Amygdala (tissue), 56 donors: ENCODE results near the gene UBQLN1.
"Not testable (repeated sequence)": the region's sequence is repeated elsewhere in the genome, so short reads cannot be mapped to it uniquely, and the experiment has no call there.

Experiments used
- DNase-seq, 56 donors: peaks; one replicate each; lab custom pipeline; 2025; lab: John Stamatoyannopoulos, UW

Gene UBQLN1

GRCh38 chr9:83707768-83708514 lies at the start of gene UBQLN1:
UBQLN1 (minus strand) TSS chr9:83707958; CDS start chr9:83707679, 279 bp downstream.
- peak; percentile 64 to 98 (median 87) for DNase-seq

- no peak for DNase-seq
Measured at GRCh38 chr9:83754383-83754977, 46.7 kb upstream of the UBQLN1 start.

GRCh38 chr9:83749706-83750105 lies 41.9 kb upstream of the UBQLN1 start:
- no peak for DNase-seq

- no peak for DNase-seq
Measured at GRCh38 chr9:83744206-83744605, 36.4 kb upstream of the UBQLN1 start.

- DNase-seq: no peak
Measured at GRCh38 chr9:83733739-83734138, 26.0 kb upstream of the UBQLN1 start.

- not testable (repeated sequence) for DNase-seq
Measured at GRCh38 chr9:83728591-83729368, 21.0 kb upstream of the UBQLN1 start.

- no peak for DNase-seq
Measured at GRCh38 chr9:83724436-83724835, 16.7 kb upstream of the UBQLN1 start.

GRCh38 chr9:83722726-83723495 lies 15.2 kb upstream of the UBQLN1 start:
- no peak for DNase-seq

GRCh38 chr9:83721509-83721908 lies 13.8 kb upstream of the UBQLN1 start:
- no peak for DNase-seq

GRCh38 chr9:83715794-83716193 lies 8.0 kb upstream of the UBQLN1 start:
- no peak for DNase-seq

GRCh38 chr9:83715221-83715620 lies 7.5 kb upstream of the UBQLN1 start:
- DNase-seq: no peak

- DNase-seq: no peak
Measured at GRCh38 chr9:83714329-83714728, 6.6 kb upstream of the UBQLN1 start.

GRCh38 chr9:83708515-83709158 lies 879 bp upstream of the UBQLN1 start:
- peak in 51 of 56 donors; percentile 11 to 84 (median 56) for DNase-seq

- DNase-seq: peak in 5 of 56 donors; percentile 43 to 86 (median 74)
Measured at GRCh38 chr9:83707518-83707767, 315 bp downstream of the UBQLN1 start.

- DNase-seq: peak in 21 of 56 donors; percentile 1 to 57 (median 27)
Measured at GRCh38 chr9:83706676-83707517, 861 bp downstream of the UBQLN1 start.

GRCh38 chr9:83705219-83705651 lies 2.5 kb downstream of the UBQLN1 start:
- DNase-seq: not testable (repeated sequence)

- no peak for DNase-seq
Measured at GRCh38 chr9:83701769-83702168, 6.0 kb downstream of the UBQLN1 start.

GRCh38 chr9:83701286-83701685 lies 6.5 kb downstream of the UBQLN1 start:
- no peak for DNase-seq

GRCh38 chr9:83699615-83700014 lies 8.1 kb downstream of the UBQLN1 start:
- no peak for DNase-seq
